GM12891 (cell line): Measurements from ENCODE around the gene CHMP2A.

Source experiments
- POLR2A ChIP-seq: IDR thresholded peaks from 2 replicates; pipeline ENCODE4 v1.6.1; 2011; ENCODE audit warnings: low read depth, low read length, control low read depth
- POLR2AphosphoS5 ChIP-seq: IDR thresholded peaks from 2 replicates; pipeline ENCODE4 v1.6.1; 2011; ENCODE audit warnings: low read depth, low read length, control low read depth
- TAF1 ChIP-seq: IDR thresholded peaks from 2 replicates; pipeline ENCODE4 v1.6.1; 2011; ENCODE audit warnings: low read depth, low read length, control low read depth

GRCh38 chr19:58521651-58522050 is 33.3 kb downstream of the CHMP2A start:
- TF ChIP-seq POLR2AphosphoS5 (no peak), POLR2A (no peak), TAF1 (no peak)
